Prostate gland (tissue), 2 donors: ENCODE results near the gene HSPB6. TPM values are rescaled to one million over a fixed set of nuclear protein-coding genes. Genes with fewer than 3 reads are reported as not detected.

Experiments used
- DNase-seq: peaks from one replicate; pipeline ENCODE4 v3.0.0-alpha.2; 2019; ENCODE audit warnings: low spot score
- H3K27ac ChIP-seq, 2 donors: fragments of 200-600 bp; sonication (generic); 2 replicates each; pipeline ENCODE4 v1.5.1; 2017 to 2019
- H3K27me3 ChIP-seq: fragments of 200-600 bp; sonication (generic); replicated peaks from 2 replicates; pipeline ENCODE4 v1.5.1; 2019; ENCODE audit not compliant: insufficient read depth
- H3K36me3 ChIP-seq, 2 donors: fragments of 200-600 bp; sonication (generic); 1 replicate in 1 of 2; 2 replicates in 1 of 2; pipeline versions ENCODE4 v1.5.1 to v1.8.1; 2017 to 2019
- H3K4me1 ChIP-seq: fragments of 200-600 bp; sonication (generic); replicated peaks from 2 replicates; pipeline ENCODE4 v1.5.1; 2019
- H3K4me3 ChIP-seq, 2 donors: fragments of 200-600 bp; sonication (generic); 2 replicates each; pipeline ENCODE4 v1.5.1; 2017 to 2019
- H3K9me3 ChIP-seq: fragments of 200-600 bp; sonication (generic); 2 replicates; pipeline ENCODE4 v1.5.1; 2017
- POLR2A ChIP-seq: fragments of 450-650 bp; IDR thresholded peaks from one replicate; pipeline ENCODE4 v1.6.1; 2016; ENCODE audit warnings: antibody characterized with exemption, mild to moderate bottlenecking
- POLR2AphosphoS5 ChIP-seq: sonication (generic); formaldehyde crosslinking; IDR thresholded peaks from one replicate; pipeline ENCODE4 v1.6.1; 2017; ENCODE audit warnings: antibody characterized with exemption
- WGBS: methylation state at CpG from one replicate; pipeline ENCODE4 v1.1.5; 2018; 5-methylcytosine and 5-hydroxymethylcytosine counted together
- intact Hi-C: fragments of 100-400 bp; cut with DNase I; formaldehyde crosslinking; loops from one replicate; pipeline ENCODE4 v1.14.2; 2022
- total RNA-seq, 2 donors: library from RNA; depleted of rRNA; stranded (reverse); fragments of >200 nt; gene quantifications; one replicate each; pipeline ENCODE4 v1.1.0, GENCODE V29; 2016
- TF ChIP-seq, protein P1 (sequence below), 4 experiments: fragments of 200-600 bp in 2 of 4; fragments of 450-650 bp in 2 of 4; sonication (generic) in 2 of 4; IDR thresholded peaks; 1 replicate in 3 of 4; 2 replicates in 1 of 4; pipeline ENCODE4 v1.5.1; 2016 to 2019; ENCODE audit warnings: antibody characterized with exemption in 4 of 4, mild to moderate bottlenecking in 2 of 4, moderate library complexity in 2 of 4

HSPB6 gene
- total RNA-seq, 2 donors from 2014 or later: 32.2 to 78.5 TPM

GRCh38 chr19:35733180-35734125, 23.4 kb downstream of the HSPB6 start:
- peaks cover 11 to 47% of the 10 kb centered on the region in 2 donors for H3K36me3 ChIP-seq

DNA sequence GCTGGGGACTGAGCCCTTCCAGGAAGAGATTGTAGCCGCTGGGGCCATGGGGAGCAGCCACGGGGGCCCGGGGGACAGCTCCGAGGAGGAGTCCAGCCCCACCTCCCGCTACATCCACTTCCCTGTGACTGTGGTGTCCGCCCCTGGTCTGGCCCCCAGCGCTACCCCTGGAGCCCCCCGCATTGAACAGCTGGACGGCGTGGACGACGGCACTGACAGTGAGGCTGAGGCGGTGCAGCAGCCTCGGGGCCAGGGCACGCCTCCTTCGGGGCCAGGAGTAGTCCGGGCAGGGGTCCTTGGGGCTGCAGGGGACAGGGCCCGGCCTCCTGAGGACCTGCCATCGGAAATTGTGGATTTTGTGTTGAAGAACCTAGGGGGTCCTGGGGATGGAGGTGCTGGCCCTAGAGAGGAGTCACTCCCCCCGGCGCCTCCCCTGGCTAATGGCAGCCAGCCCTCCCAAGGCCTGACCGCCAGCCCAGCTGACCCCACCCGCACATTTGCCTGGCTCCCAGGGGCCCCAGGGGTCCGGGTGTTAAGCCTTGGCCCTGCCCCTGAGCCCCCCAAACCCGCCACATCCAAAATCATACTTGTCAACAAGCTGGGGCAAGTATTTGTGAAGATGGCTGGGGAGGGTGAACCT, 24.2 kb downstream of the HSPB6 start:
- Histone ChIP-seq H3K27ac (no peak overlapping the region), H3K36me3 (peaks cover 15 to 47% of the 10 kb centered on the region in 2 donors), H3K9me3 (no peaks in the 10 kb centered on the region), H3K4me3 (no peak overlapping the region), H3K27me3 (no peaks in the 10 kb centered on the region), H3K4me1 (peaks cover 3% of the 10 kb centered on the region)
- 88% methylated on average over 23 of the region's 25 CpGs for WGBS
- TF ChIP-seq POLR2AphosphoS5 (no peak), POLR2A (no peak)
- TF ChIP-seq, protein P1, sequence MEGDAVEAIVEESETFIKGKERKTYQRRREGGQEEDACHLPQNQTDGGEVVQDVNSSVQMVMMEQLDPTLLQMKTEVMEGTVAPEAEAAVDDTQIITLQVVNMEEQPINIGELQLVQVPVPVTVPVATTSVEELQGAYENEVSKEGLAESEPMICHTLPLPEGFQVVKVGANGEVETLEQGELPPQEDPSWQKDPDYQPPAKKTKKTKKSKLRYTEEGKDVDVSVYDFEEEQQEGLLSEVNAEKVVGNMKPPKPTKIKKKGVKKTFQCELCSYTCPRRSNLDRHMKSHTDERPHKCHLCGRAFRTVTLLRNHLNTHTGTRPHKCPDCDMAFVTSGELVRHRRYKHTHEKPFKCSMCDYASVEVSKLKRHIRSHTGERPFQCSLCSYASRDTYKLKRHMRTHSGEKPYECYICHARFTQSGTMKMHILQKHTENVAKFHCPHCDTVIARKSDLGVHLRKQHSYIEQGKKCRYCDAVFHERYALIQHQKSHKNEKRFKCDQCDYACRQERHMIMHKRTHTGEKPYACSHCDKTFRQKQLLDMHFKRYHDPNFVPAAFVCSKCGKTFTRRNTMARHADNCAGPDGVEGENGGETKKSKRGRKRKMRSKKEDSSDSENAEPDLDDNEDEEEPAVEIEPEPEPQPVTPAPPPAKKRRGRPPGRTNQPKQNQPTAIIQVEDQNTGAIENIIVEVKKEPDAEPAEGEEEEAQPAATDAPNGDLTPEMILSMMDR (IDR thresholded peaks at IDR 0.05): no peak
- no peak for DNase-seq
- intact Hi-C loops: no loop called here

More at GRCh38 chr19:35733180-35734125, 23.4 kb downstream of the HSPB6 start:
- Histone ChIP-seq H3K4me1 (peaks cover 3% of the 10 kb centered on the region), H3K4me3 (no peak overlapping the region), H3K27ac (no peak overlapping the region), H3K9me3 (no peaks in the 10 kb centered on the region), H3K27me3 (no peaks in the 10 kb centered on the region)
- intact Hi-C loops: no loop called here
- no peak for DNase-seq
- WGBS: 88% methylated on average over 30 of the region's 35 CpGs
- TF ChIP-seq POLR2A (no peak), POLR2AphosphoS5 (no peak)
- TF ChIP-seq, protein P1 (IDR thresholded peaks at IDR 0.05): no peak

GRCh38 chr19:35731779-35732405, 24.9 kb downstream of the HSPB6 start:
- intact Hi-C loops: no loop called here
- no peak for DNase-seq
- TF ChIP-seq POLR2A (no peak), POLR2AphosphoS5 (no peak)
- TF ChIP-seq, protein P1 (IDR thresholded peaks at IDR 0.05): no peak
- no peak overlapping the region for H3K27ac ChIP-seq
- no peaks in the 10 kb centered on the region for H3K9me3 ChIP-seq
- 82% methylated on average over 21 of the region's 21 CpGs for WGBS
- H3K27me3 ChIP-seq: no peaks in the 10 kb centered on the region
- peaks cover 22 to 53% of the 10 kb centered on the region in 2 donors for H3K36me3 ChIP-seq
- peaks cover 3% of the 10 kb centered on the region for H3K4me1 ChIP-seq
- H3K4me3 ChIP-seq: no peak overlapping the region

DNA sequence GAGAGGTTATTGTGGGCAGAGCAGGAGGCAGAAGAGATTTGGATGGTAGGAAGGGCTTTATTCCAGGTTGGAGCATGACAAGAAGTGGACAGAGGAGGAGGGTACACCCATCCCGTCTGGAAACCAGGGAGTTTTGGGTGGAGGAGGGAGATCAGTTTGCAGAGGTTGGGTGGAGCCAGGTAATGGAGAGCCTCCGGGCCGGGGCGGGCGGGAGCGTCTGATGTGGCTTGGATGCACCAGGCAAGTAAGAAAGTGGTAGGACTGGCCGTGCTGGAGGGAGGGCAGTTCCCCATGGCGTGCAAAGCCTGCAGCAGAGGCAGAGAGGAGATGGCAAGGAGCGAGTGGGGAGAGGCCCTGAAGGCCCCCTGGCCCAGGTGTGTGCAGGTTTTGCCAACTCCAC, 25.5 kb downstream of the HSPB6 start:
- H3K4me3 ChIP-seq: no peak overlapping the region
- intact Hi-C loops: no loop called here
- TF ChIP-seq POLR2AphosphoS5: peak; percentile 34
- TF ChIP-seq, protein P1 (IDR thresholded peaks at IDR 0.05): no peak
- H3K36me3 ChIP-seq: peaks cover 22 to 57% of the 10 kb centered on the region in 2 donors
- peak overlapping the region in 1 of 2 donors; percentile 1 for H3K27ac ChIP-seq
- H3K4me1 ChIP-seq: peaks cover 3% of the 10 kb centered on the region
- no peaks in the 10 kb centered on the region for H3K9me3 ChIP-seq
- peak; percentile 74 for DNase-seq
- no peaks in the 10 kb centered on the region for H3K27me3 ChIP-seq
- 57% methylated on average over 9 of the region's 9 CpGs for WGBS
